ENCODE data around the gene RARG. TPM values are rescaled to one million over a fixed set of nuclear protein-coding genes. Genes with fewer than 3 reads are reported as not detected.

The RARG gene
- total and polyA plus RNA-seq, 2 donors (not counting 3 experiments of a cell fraction or from before 2014, with no cell fraction given) = 9.9 to 19.5 TPM

GRCh38 chr12:53227341-53227740, 4.7 kb downstream of the RARG start:
- ChIA-PET POLR2A (no interaction called here), CTCF (no interaction called here)
- H3K4me2 ChIP-seq (ENCODE audit: insufficient read depth, low read length) = no peak overlapping the region
- H3K27me3 ChIP-seq (ENCODE audit: control insufficient read depth in 2 of 2, insufficient read depth in 2 of 2, low read length in 2 of 2) = peaks cover 0 to 5% of the 10 kb centered on the region in 2 experiments
- no peaks in the 10 kb centered on the region for H3K9me1 ChIP-seq (replicated peaks; ENCODE audit: control insufficient read depth, extremely low read depth, insufficient read depth, low read length)
- DNase-seq (ENCODE audit: low read depth, low spot score) = no peak
- TF ChIP-seq EZH2 (IDR thresholded peaks at IDR 0.05; ENCODE audit: borderline replicate concordance, low read depth, low read length, severe bottlenecking) (no peak), MYC (IDR thresholded peaks at IDR 0.05; ENCODE audit: low read depth, low read length) (no peak), FOS (IDR thresholded peaks at IDR 0.05; ENCODE audit: borderline replicate concordance, insufficient read depth, low read length) (no peak), GATA2 (IDR thresholded peaks at IDR 0.05; ENCODE audit: insufficient read depth, insufficient read length, low read depth, low read length) (no peak), POLR2A (IDR thresholded peaks at IDR 0.05; ENCODE audit: low read depth, low read length) (no peak), JUN (IDR thresholded peaks at IDR 0.05; ENCODE audit: borderline replicate concordance, insufficient read depth, insufficient read length, low read depth) (no peak)
- dilution Hi-C loops (cut with MboI; ENCODE audit: extremely low pct_ligation_motif_present, low sequenced_read_pairs) (no loop called here), intact Hi-C loops (cut with micrococcal nuclease) (no loop called here)
- no TSS peak for BruUV-seq (replicated peaks)
- no peaks in the 10 kb centered on the region for H3K79me2 ChIP-seq (ENCODE audit: control insufficient read depth, insufficient read depth, low read length)
- H3K9ac ChIP-seq (replicated peaks; ENCODE audit: extremely low read depth, insufficient read depth, low read length) = no peak overlapping the region
- no peaks in the 10 kb centered on the region for H4K20me1 ChIP-seq (replicated peaks; ENCODE audit: control insufficient read depth, extremely low read depth, insufficient read depth, low read length)
- H3K36me3 ChIP-seq (ENCODE audit: control insufficient read depth in 2 of 2, extremely low read depth in 1 of 2, insufficient read depth in 2 of 2, low read length in 2 of 2) = no peaks in the 10 kb centered on the region
- H3K9me3 ChIP-seq (replicated peaks; ENCODE audit: control insufficient read depth, insufficient read depth, low read length) = no peaks in the 10 kb centered on the region
- FAIRE-seq = no peak
- H3K4me3 ChIP-seq (replicated peaks in 1 of 3; ENCODE audit: insufficient read depth in 1 of 3, low read depth in 1 of 3, low read length in 3 of 3) = no peak overlapping the region
- H3K27ac ChIP-seq (ENCODE audit: insufficient read depth, low read depth, low read length) = no peak overlapping the region
- H2AFZ ChIP-seq (ENCODE audit: low read depth, low read length) = no peak overlapping the region
- H3K4me1 ChIP-seq (ENCODE audit: control insufficient read depth, extremely low read depth, insufficient read depth, low read length) = peaks cover 12% of the 10 kb centered on the region

- no peak overlapping the region for H3K27ac ChIP-seq (ENCODE audit: insufficient read depth, low read depth, low read length)
Observed at GRCh38 chr12:53226815-53227214, 5.2 kb downstream of the RARG start.

More at GRCh38 chr12:53226815-53227214, 5.2 kb downstream of the RARG start:
- intact Hi-C loops (cut with micrococcal nuclease) (no loop called here), dilution Hi-C loops (cut with MboI; ENCODE audit: extremely low pct_ligation_motif_present, low sequenced_read_pairs) (no loop called here)
- Histone ChIP-seq H2AFZ (ENCODE audit: low read depth, low read length) (no peak overlapping the region), H3K4me3 (replicated peaks in 1 of 3; ENCODE audit: insufficient read depth in 1 of 3, low read depth in 1 of 3, low read length in 3 of 3) (no peak overlapping the region), H3K27me3 (ENCODE audit: control insufficient read depth in 2 of 2, insufficient read depth in 2 of 2, low read length in 2 of 2) (peaks cover 0 to 5% of the 10 kb centered on the region in 2 experiments), H3K9me1 (replicated peaks; ENCODE audit: control insufficient read depth, extremely low read depth, insufficient read depth, low read length) (no peaks in the 10 kb centered on the region), H3K79me2 (ENCODE audit: control insufficient read depth, insufficient read depth, low read length) (no peaks in the 10 kb centered on the region), H3K9me3 (replicated peaks; ENCODE audit: control insufficient read depth, insufficient read depth, low read length) (no peaks in the 10 kb centered on the region), H3K4me2 (ENCODE audit: insufficient read depth, low read length) (no peak overlapping the region), H4K20me1 (replicated peaks; ENCODE audit: control insufficient read depth, extremely low read depth, insufficient read depth, low read length) (no peaks in the 10 kb centered on the region), H3K36me3 (ENCODE audit: control insufficient read depth in 2 of 2, extremely low read depth in 1 of 2, insufficient read depth in 2 of 2, low read length in 2 of 2) (no peaks in the 10 kb centered on the region), H3K9ac (replicated peaks; ENCODE audit: extremely low read depth, insufficient read depth, low read length) (no peak overlapping the region), H3K4me1 (ENCODE audit: control insufficient read depth, extremely low read depth, insufficient read depth, low read length) (peaks cover 17% of the 10 kb centered on the region)
- CTCF ChIA-PET = no interaction called here
- POLR2A ChIA-PET = no interaction called here
- no peak for DNase-seq (ENCODE audit: low read depth, low spot score)
- no peak for TF ChIP-seq JUN (IDR thresholded peaks at IDR 0.05; ENCODE audit: borderline replicate concordance, insufficient read depth, insufficient read length, low read depth)
- no peak for TF ChIP-seq MAX (IDR thresholded peaks at IDR 0.05; ENCODE audit: insufficient read depth, insufficient read length)
- no peak for TF ChIP-seq EZH2 (IDR thresholded peaks at IDR 0.05; ENCODE audit: borderline replicate concordance, low read depth, low read length, severe bottlenecking)
- TF ChIP-seq MYC (IDR thresholded peaks at IDR 0.05; ENCODE audit: low read depth, low read length) = no peak
- TF ChIP-seq GATA2 (IDR thresholded peaks at IDR 0.05; ENCODE audit: insufficient read depth, insufficient read length, low read depth, low read length) = no peak
- TF ChIP-seq FOS (IDR thresholded peaks at IDR 0.05; ENCODE audit: borderline replicate concordance, insufficient read depth, low read length) = no peak
- TF ChIP-seq POLR2A (IDR thresholded peaks at IDR 0.05; ENCODE audit: low read depth, low read length) = no peak
- FAIRE-seq = no peak
- BruUV-seq (replicated peaks) = no TSS peak
